HPDE6-E6E7 (cell line): ENCODE results near the gene XXYLT1.
"Not testable (repeated sequence)": the region's sequence is repeated elsewhere in the genome, so short reads cannot be mapped to it uniquely, and the experiment has no call there.

Experiments
- DNase-seq: peaks from one replicate; pipeline ENCODE4 v3.0.0; 2011; ENCODE audit warnings: missing footprints; ENCODE audit errors: extremely low spot score

The XXYLT1 gene

GRCh38 chr3:195043607-195044339, 227.2 kb downstream of the XXYLT1 start:
- DNase-seq, result no peak

GRCh38 chr3:195042743-195043606, 228.0 kb downstream of the XXYLT1 start:
- no peak for DNase-seq

GRCh38 chr3:195041871-195042742, 228.9 kb downstream of the XXYLT1 start:
- no peak for DNase-seq

GRCh38 chr3:195040773-195041520, 230.0 kb downstream of the XXYLT1 start:
- no peak for DNase-seq

GRCh38 chr3:195040094-195040493, 230.9 kb downstream of the XXYLT1 start:
- no peak for DNase-seq

GRCh38 chr3:195039180-195039843, 231.6 kb downstream of the XXYLT1 start:
- no peak for DNase-seq

GRCh38 chr3:195038161-195038560, 232.8 kb downstream of the XXYLT1 start:
- no peak for DNase-seq

- DNase-seq, result not testable (repeated sequence)
Measured at GRCh38 chr3:195037586-195037985, 233.4 kb downstream of the XXYLT1 start.

- DNase-seq, result no peak
Measured at GRCh38 chr3:195036974-195037373, 234.0 kb downstream of the XXYLT1 start.

- no peak for DNase-seq
Measured at GRCh38 chr3:195036574-195036973, 234.4 kb downstream of the XXYLT1 start.

GRCh38 chr3:195036203-195036505, 234.8 kb downstream of the XXYLT1 start:
- no peak for DNase-seq

- no peak for DNase-seq
Measured at GRCh38 chr3:195035345-195036202, 235.4 kb downstream of the XXYLT1 start.

GRCh38 chr3:195034541-195034940, 236.4 kb downstream of the XXYLT1 start:
- no peak for DNase-seq

- DNase-seq, result no peak
Measured at GRCh38 chr3:195034101-195034500, 236.9 kb downstream of the XXYLT1 start.

- no peak for DNase-seq
Measured at GRCh38 chr3:195033531-195034091, 237.3 kb downstream of the XXYLT1 start.

- no peak for DNase-seq
Measured at GRCh38 chr3:195032955-195033354, 238.0 kb downstream of the XXYLT1 start.

- DNase-seq, result no peak
Measured at GRCh38 chr3:195032106-195032759, 238.7 kb downstream of the XXYLT1 start.

- no peak for DNase-seq
Measured at GRCh38 chr3:195031574-195032003, 239.4 kb downstream of the XXYLT1 start.

GRCh38 chr3:195030791-195031321, 240.1 kb downstream of the XXYLT1 start:
- peak; percentile 86 for DNase-seq
